Measurements from ENCODE around the gene OR5AL1. TPM values are rescaled to one million over a fixed set of nuclear protein-coding genes. Genes with fewer than 3 reads are reported as not detected.
"Not testable (repeated sequence)": the region's sequence is repeated elsewhere in the genome, so short reads cannot be mapped to it uniquely, and the experiment has no call there.

The OR5AL1 gene
- total RNA-seq = not detected

DNA sequence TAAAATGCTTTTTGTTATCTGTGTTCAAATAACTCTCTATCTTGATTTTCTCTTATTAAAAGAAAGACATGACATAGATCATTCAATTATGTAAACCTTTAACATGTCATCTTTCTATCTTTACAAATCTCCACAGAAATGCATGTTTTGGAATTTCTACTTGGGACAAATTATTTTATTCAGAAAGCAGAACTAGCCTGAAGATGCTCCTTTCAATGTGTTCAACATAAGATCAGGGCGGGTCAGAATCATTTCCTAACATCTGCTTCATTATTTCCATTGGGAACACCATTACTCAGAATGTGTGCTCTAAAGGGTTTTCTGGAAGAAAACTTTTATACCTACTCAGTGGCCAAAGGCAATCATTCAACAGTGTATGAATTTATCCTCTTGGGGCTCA lies at the start of gene OR5AL1:
TSS of gene OR5AL1 (plus strand) at position 301 of the 400 bp plus-strand sequence.
- POLR2A ChIA-PET = no interaction called here
- no peak for ATAC-seq
- Mint-ChIP-seq H3K36me3 (ENCODE audit: low read depth) (no peaks in the 10 kb centered on the region), H3K4me1 (ENCODE audit: low read depth) (no peaks in the 10 kb centered on the region), H3K9me3 (peaks cover 21% of the 10 kb centered on the region), H3K27ac (no peak within 1 kb of the TSS), H3K27me3 (no peaks in the 10 kb centered on the region), H3K4me3 (no peak within 1 kb of the TSS)
- CTCF ChIA-PET = no interaction called here
- DNase-seq = no peak
- TF ChIP-seq, protein P1, sequence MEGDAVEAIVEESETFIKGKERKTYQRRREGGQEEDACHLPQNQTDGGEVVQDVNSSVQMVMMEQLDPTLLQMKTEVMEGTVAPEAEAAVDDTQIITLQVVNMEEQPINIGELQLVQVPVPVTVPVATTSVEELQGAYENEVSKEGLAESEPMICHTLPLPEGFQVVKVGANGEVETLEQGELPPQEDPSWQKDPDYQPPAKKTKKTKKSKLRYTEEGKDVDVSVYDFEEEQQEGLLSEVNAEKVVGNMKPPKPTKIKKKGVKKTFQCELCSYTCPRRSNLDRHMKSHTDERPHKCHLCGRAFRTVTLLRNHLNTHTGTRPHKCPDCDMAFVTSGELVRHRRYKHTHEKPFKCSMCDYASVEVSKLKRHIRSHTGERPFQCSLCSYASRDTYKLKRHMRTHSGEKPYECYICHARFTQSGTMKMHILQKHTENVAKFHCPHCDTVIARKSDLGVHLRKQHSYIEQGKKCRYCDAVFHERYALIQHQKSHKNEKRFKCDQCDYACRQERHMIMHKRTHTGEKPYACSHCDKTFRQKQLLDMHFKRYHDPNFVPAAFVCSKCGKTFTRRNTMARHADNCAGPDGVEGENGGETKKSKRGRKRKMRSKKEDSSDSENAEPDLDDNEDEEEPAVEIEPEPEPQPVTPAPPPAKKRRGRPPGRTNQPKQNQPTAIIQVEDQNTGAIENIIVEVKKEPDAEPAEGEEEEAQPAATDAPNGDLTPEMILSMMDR (IDR thresholded peaks at IDR 0.05) = no peak
- intact Hi-C loops (cut with micrococcal nuclease) = no loop called here

DNA sequence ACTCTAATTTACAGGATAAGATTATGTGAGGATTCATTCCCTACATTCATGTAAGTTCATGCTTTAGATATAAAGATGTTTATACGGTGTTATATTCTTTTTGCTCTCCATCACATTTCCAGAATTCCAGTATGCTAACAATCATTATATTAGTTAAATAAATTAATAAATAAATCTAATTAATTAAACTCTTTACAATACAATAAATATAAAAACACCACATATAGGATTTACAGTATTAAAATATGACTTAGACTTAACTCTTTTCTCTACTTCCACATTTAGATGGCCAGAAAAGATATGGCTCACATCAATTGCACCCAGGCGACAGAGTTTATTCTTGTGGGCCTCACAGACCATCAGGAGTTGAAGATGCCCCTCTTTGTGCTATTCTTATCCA lies 37.2 kb upstream of the OR5AL1 start, which contains the start of gene OR8U1:
TSS of gene OR8U1 (plus strand) at position 301 of the 400 bp plus-strand sequence. CDS start at position 301, 0 bp downstream.
- Mint-ChIP-seq H3K4me3 (no peak within 1 kb of the TSS), H3K27me3 (no peaks in the 10 kb centered on the region), H3K4me1 (ENCODE audit: low read depth) (no peaks in the 10 kb centered on the region), H3K27ac (no peak within 1 kb of the TSS), H3K36me3 (ENCODE audit: low read depth) (no peaks in the 10 kb centered on the region), H3K9me3 (peaks cover 9% of the 10 kb centered on the region)
- ATAC-seq (no peak), DNase-seq (no peak)
- TF ChIP-seq, protein P1 (IDR thresholded peaks at IDR 0.05) = no peak
- intact Hi-C loops (cut with micrococcal nuclease) = no loop called here
- ChIA-PET CTCF (no interaction called here), POLR2A (no interaction called here)

- H3K4me3 Mint-ChIP-seq = no peak overlapping the region
- intact Hi-C loops (cut with micrococcal nuclease) = no loop called here
- peaks cover 8% of the 10 kb centered on the region for H3K9me3 Mint-ChIP-seq
- no peak for DNase-seq
- no peaks in the 10 kb centered on the region for H3K27me3 Mint-ChIP-seq
- no peak for ATAC-seq
- no peaks in the 10 kb centered on the region for H3K36me3 Mint-ChIP-seq (ENCODE audit: low read depth)
- CTCF ChIA-PET = no interaction called here
- TF ChIP-seq, protein P1 (IDR thresholded peaks at IDR 0.05) = no peak
- H3K27ac Mint-ChIP-seq = no peak overlapping the region
- H3K4me1 Mint-ChIP-seq (ENCODE audit: low read depth) = no peaks in the 10 kb centered on the region
- POLR2A ChIA-PET = no interaction called here
Observed at GRCh38 chr11:56380120-56380519, 32.4 kb upstream of the OR5AL1 start.

DNA sequence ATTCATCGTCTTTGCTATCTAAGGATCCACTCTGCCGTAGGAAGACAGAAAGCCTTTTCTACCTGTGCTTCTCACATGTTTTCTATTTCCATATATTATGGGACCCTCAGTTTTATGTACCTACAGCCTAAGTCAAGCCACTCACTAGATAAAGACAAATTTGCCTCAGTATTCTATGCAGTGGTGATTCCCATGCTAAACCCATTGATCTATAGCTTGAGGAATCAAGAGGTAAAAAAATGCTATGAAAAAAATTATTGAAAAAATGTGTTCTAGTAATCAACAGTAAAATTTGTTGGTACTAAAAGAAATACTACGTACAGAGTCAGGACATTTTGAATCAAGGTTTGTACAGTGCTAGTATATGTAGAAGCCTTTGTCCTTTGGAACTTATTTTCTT lies 18.1 kb upstream of the OR5AL1 start:
- ChIA-PET CTCF (no interaction called here), POLR2A (no interaction called here)
- Mint-ChIP-seq H3K36me3 (ENCODE audit: low read depth) (no peaks in the 10 kb centered on the region), H3K27ac (no peak overlapping the region), H3K9me3 (peaks cover 10% of the 10 kb centered on the region), H3K4me3 (no peak overlapping the region), H3K4me1 (ENCODE audit: low read depth) (no peaks in the 10 kb centered on the region), H3K27me3 (no peaks in the 10 kb centered on the region)
- intact Hi-C loops (cut with micrococcal nuclease) = no loop called here
- DNase-seq (no peak), ATAC-seq (no peak)
- TF ChIP-seq, protein P1 (IDR thresholded peaks at IDR 0.05) = no peak

DNA sequence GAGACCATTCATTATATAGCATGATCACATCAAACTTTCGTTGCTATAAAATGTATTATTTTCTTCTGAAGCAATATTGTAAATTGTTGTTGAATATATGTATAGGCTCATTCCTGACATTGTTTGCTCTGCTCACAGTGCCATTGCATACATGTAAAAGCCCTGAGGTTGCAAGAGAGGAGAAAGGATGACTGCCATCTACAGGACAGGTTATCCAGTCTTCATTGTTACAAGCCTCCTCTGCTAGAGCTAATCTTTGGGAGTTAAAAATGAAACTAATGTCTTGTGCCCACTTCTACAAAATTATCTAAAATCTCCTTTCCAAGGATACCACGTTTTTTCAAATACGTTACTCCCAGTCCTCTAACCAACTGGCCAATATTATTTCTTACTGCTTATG lies 16.4 kb upstream of the OR5AL1 start:
- TF ChIP-seq, protein P1 (IDR thresholded peaks at IDR 0.05) = no peak
- intact Hi-C loops (cut with micrococcal nuclease) = no loop called here
- Mint-ChIP-seq H3K36me3 (ENCODE audit: low read depth) (no peaks in the 10 kb centered on the region), H3K9me3 (peaks cover 8% of the 10 kb centered on the region), H3K27me3 (no peaks in the 10 kb centered on the region), H3K4me3 (no peak overlapping the region), H3K4me1 (ENCODE audit: low read depth) (no peaks in the 10 kb centered on the region), H3K27ac (no peak overlapping the region)
- no peak for ATAC-seq
- no peak for DNase-seq
- CTCF ChIA-PET = no interaction called here
- POLR2A ChIA-PET = no interaction called here

GRCh38 chr11:56401858-56402461 lies 10.5 kb upstream of the OR5AL1 start:
- ATAC-seq; CTCF ChIA-PET; DNase-seq; intact Hi-C loops (cut with micrococcal nuclease); H3K4me1 Mint-ChIP-seq (ENCODE audit: low read depth); POLR2A ChIA-PET; H3K27me3 Mint-ChIP-seq; H3K36me3 Mint-ChIP-seq (ENCODE audit: low read depth); H3K4me3 Mint-ChIP-seq; H3K27ac Mint-ChIP-seq: not testable (repeated sequence)
- H3K9me3 Mint-ChIP-seq = peaks cover 21% of the 10 kb centered on the region

All from activated CD8-positive, alpha-beta T cell treated with anti-CD3 and anti-CD28 coated beads for 36 hours (primary cell).